Activated CD8-positive, alpha-beta T cell treated with anti-CD3 and anti-CD28 coated beads for 36 hours (primary cell): ENCODE data around the gene S1PR3. TPM values are rescaled to one million over a fixed set of nuclear protein-coding genes. Genes with fewer than 3 reads are reported as not detected.

Experiments used
- ATAC-seq: fragments of 200-7000 bp; cut with Tn5 transposase; one replicate; pipeline ENCODE4 v1.10.0; 2021; ENCODE audit warnings: mild to moderate bottlenecking, moderate library complexity
- CTCF ChIA-PET: fragments of 350-600 bp; sonication (Branson Sonifier 250); formaldehyde crosslinking; loops from one replicate; lab custom pipeline; 2021; ENCODE audit warnings: antibody characterized with exemption; lab: Charles Lee
- POLR2A ChIA-PET: fragments of 350-600 bp; sonication (Branson Sonifier 250); formaldehyde crosslinking; loops from one replicate; lab custom pipeline; 2021; ENCODE audit warnings: antibody characterized with exemption; lab: Charles Lee
- DNase-seq: peaks from one replicate; pipeline ENCODE4 v3.0.0-alpha.2; 2020
- H3K27ac Mint-ChIP-seq: one replicate; pipeline ENCODE4 v1.8.0; 2021; ENCODE audit warnings: mild to moderate bottlenecking, mixed read lengths
- H3K27me3 Mint-ChIP-seq: one replicate; pipeline ENCODE4 v1.8.0; 2021; ENCODE audit warnings: mixed read lengths
- H3K36me3 Mint-ChIP-seq: one replicate; pipeline ENCODE4 v1.8.0; 2021; ENCODE audit warnings: low read depth, mixed read lengths
- H3K4me1 Mint-ChIP-seq: one replicate; pipeline ENCODE4 v1.8.0; 2021; ENCODE audit warnings: low read depth, mixed read lengths
- H3K4me3 Mint-ChIP-seq: one replicate; pipeline ENCODE4 v1.8.0; 2021; ENCODE audit warnings: mild to moderate bottlenecking, moderate library complexity, mixed read lengths
- H3K9me3 Mint-ChIP-seq: one replicate; pipeline ENCODE4 v1.8.0; 2021; ENCODE audit warnings: mixed read lengths
- CTCF ChIP-seq: fragments of 200-600 bp; IDR thresholded peaks from one replicate; pipeline ENCODE4 v1.8.0; 2022; ENCODE audit warnings: antibody characterized with exemption, mild to moderate bottlenecking
- intact Hi-C: fragments of 100-400 bp; cut with micrococcal nuclease; formaldehyde crosslinking; loops from one replicate; pipeline ENCODE4 v1.10.0; 2022
- total RNA-seq, 2 experiments: library from RNA; stranded (reverse); gene quantifications; one replicate each; pipeline ENCODE4 v1.2.3, GENCODE V29; 2021

The S1PR3 gene
- total RNA-seq, 2 experiments from 2014 or later: 0.36 to 0.58 TPM

GRCh38 chr9:88993327-88993726 lies 2.1 kb downstream of the S1PR3 start:
- no peak for TF ChIP-seq CTCF
- intact Hi-C loops: loop anchor here (10.0 kb wide), 1 partner anchor 159 kb away; no protein-coding TSS in a partner anchor
- POLR2A ChIA-PET: interaction anchor here (0.7 kb wide), 1 partner anchor 212 kb away, joined by 3 read pairs; no protein-coding TSS in a partner anchor
- no peak for ATAC-seq
- Mint-ChIP-seq H3K4me3 (no peak overlapping the region), H3K4me1 (peaks cover 24% of the 10 kb centered on the region), H3K27ac (no peak overlapping the region), H3K36me3 (no peaks in the 10 kb centered on the region), H3K27me3 (peaks cover 24% of the 10 kb centered on the region), H3K9me3 (no peaks in the 10 kb centered on the region)
- CTCF ChIA-PET: no interaction called here
- no peak for DNase-seq

GRCh38 chr9:88993871-88994460 lies 2.7 kb downstream of the S1PR3 start:
- intact Hi-C loops: loop anchor here (10.0 kb wide), 1 partner anchor 159 kb away; no protein-coding TSS in a partner anchor
- no peaks in the 10 kb centered on the region for H3K36me3 Mint-ChIP-seq
- CTCF ChIA-PET: no interaction called here

GRCh38 chr9:88994469-88995199 lies 3.4 kb downstream of the S1PR3 start:
- ATAC-seq (no peak), DNase-seq (no peak)
- no peaks in the 10 kb centered on the region for H3K36me3 Mint-ChIP-seq
- H3K27ac Mint-ChIP-seq: no peak overlapping the region
- no peak for TF ChIP-seq CTCF
- peaks cover 21% of the 10 kb centered on the region for H3K27me3 Mint-ChIP-seq
- POLR2A ChIA-PET: no interaction called here
- H3K4me1 Mint-ChIP-seq: peaks cover 11% of the 10 kb centered on the region
- CTCF ChIA-PET: no interaction called here
- intact Hi-C loops: loop anchor here (10.0 kb wide), 1 partner anchor 160 kb away; no protein-coding TSS in a partner anchor
- no peaks in the 10 kb centered on the region for H3K9me3 Mint-ChIP-seq
- no peak overlapping the region for H3K4me3 Mint-ChIP-seq

More at GRCh38 chr9:88993871-88994460, 2.7 kb downstream of the S1PR3 start:
- no peaks in the 10 kb centered on the region for H3K9me3 Mint-ChIP-seq
- POLR2A ChIA-PET: no interaction called here
- DNase-seq (no peak), ATAC-seq (no peak)
- H3K4me1 Mint-ChIP-seq: peaks cover 17% of the 10 kb centered on the region
- peaks cover 21% of the 10 kb centered on the region for H3K27me3 Mint-ChIP-seq
- no peak overlapping the region for H3K4me3 Mint-ChIP-seq
- H3K27ac Mint-ChIP-seq: no peak overlapping the region
- TF ChIP-seq CTCF: no peak

GRCh38 chr9:88995200-88995577 lies 3.9 kb downstream of the S1PR3 start:
- ATAC-seq (no peak), DNase-seq (no peak)
- TF ChIP-seq CTCF: no peak
- intact Hi-C loops: loop anchor here (10.0 kb wide), 1 partner anchor 160 kb away; no protein-coding TSS in a partner anchor
- H3K4me3 Mint-ChIP-seq: no peak overlapping the region
- POLR2A ChIA-PET: no interaction called here
- CTCF ChIA-PET: no interaction called here
- peaks cover 22% of the 10 kb centered on the region for H3K27me3 Mint-ChIP-seq
- no peaks in the 10 kb centered on the region for H3K9me3 Mint-ChIP-seq
- peaks cover 5% of the 10 kb centered on the region for H3K4me1 Mint-ChIP-seq
- H3K36me3 Mint-ChIP-seq: no peaks in the 10 kb centered on the region
- H3K27ac Mint-ChIP-seq: no peak overlapping the region

- CTCF ChIA-PET: no interaction called here
- H3K36me3 Mint-ChIP-seq: no peaks in the 10 kb centered on the region
- no peak overlapping the region for H3K4me3 Mint-ChIP-seq
- POLR2A ChIA-PET: no interaction called here
- H3K27me3 Mint-ChIP-seq: peaks cover 22% of the 10 kb centered on the region
- H3K4me1 Mint-ChIP-seq: peaks cover 2% of the 10 kb centered on the region
- no peaks in the 10 kb centered on the region for H3K9me3 Mint-ChIP-seq
- DNase-seq: no peak
- ATAC-seq: no peak
- H3K27ac Mint-ChIP-seq: no peak overlapping the region
- no peak for TF ChIP-seq CTCF
- intact Hi-C loops: loop anchor here (10.0 kb wide), 1 partner anchor 161 kb away; no protein-coding TSS in a partner anchor
These were observed 4.4 kb downstream of the S1PR3 start for GRCh38 chr9:88995627-88996026.
